Endothelial cell of umbilical vein (primary cell): Measurements from ENCODE around the gene DUSP10. TPM values are rescaled to one million over a fixed set of nuclear protein-coding genes. Genes with fewer than 3 reads are reported as not detected.

Source experiments
- BruUV-seq: library from RNA; stranded (reverse); fragments of 400-500 nt; replicated peaks from 2 replicates; lab custom pipeline; 2021; lab: Mats Ljungman, UMichigan
- CTCF ChIA-PET: fragments of 300-600, 350-600 bp; sonication (Branson Sonifier 250); formaldehyde crosslinking; loops from one replicate; lab custom pipeline; 2021; ENCODE audit warnings: antibody characterized with exemption, inconsistent platforms; lab: Charles Lee
- POLR2A ChIA-PET: fragments of 300-600, 350-600 bp; sonication (Branson Sonifier 250); formaldehyde crosslinking; loops from one replicate; lab custom pipeline; 2021; ENCODE audit warnings: antibody characterized with exemption, inconsistent platforms; lab: Charles Lee
- DNase-seq: peaks from one replicate; pipeline ENCODE4 v3.0.0-alpha.2; 2011; ENCODE audit warnings: low read depth, low spot score
- FAIRE-seq: peaks from 2 replicates; lab custom pipeline; 2011; peaks lifted over from hg19 to GRCh38; lab: Jason Lieb, UNC
- H2AFZ ChIP-seq: 2 replicates; pipeline ENCODE4 v1.6.0; 2012; ENCODE audit warnings: low read depth, low read length, control low read depth, inconsistent platforms
- H3K27ac ChIP-seq: 2 replicates; pipeline ENCODE4 v1.5.1; 2011; ENCODE audit warnings: low read depth, mild to moderate bottlenecking, control low read depth, low read length, moderate library complexity; ENCODE audit not compliant: insufficient read depth
- H3K27me3 ChIP-seq, 2 experiments: 2 replicates each; pipeline versions ENCODE4 v1.6.0 to v1.6.1; 2011; ENCODE audit warnings: low read length in 2 of 2, mixed read lengths in 1 of 2; ENCODE audit not compliant: control insufficient read depth in 2 of 2, insufficient read depth in 2 of 2
- H3K36me3 ChIP-seq, 2 experiments: 2 replicates in 1 of 2; 3 replicates in 1 of 2; pipeline ENCODE4 v1.5.1; 2011; ENCODE audit warnings: low read length in 2 of 2, mild to moderate bottlenecking in 1 of 2, moderate library complexity in 1 of 2; ENCODE audit not compliant: control insufficient read depth in 2 of 2, insufficient read depth in 2 of 2; ENCODE audit errors: extremely low read depth in 1 of 2
- H3K4me1 ChIP-seq: 3 replicates; pipeline ENCODE4 v1.5.1; 2011; ENCODE audit warnings: mild to moderate bottlenecking, low read length; ENCODE audit not compliant: control insufficient read depth, insufficient read depth; ENCODE audit errors: extremely low read depth
- H3K4me2 ChIP-seq: 2 replicates; pipeline ENCODE4 v1.6.1; 2011; ENCODE audit warnings: low read length, control low read depth, mixed read lengths; ENCODE audit not compliant: insufficient read depth
- H3K4me3 ChIP-seq, 3 experiments: fragments of 200-600 bp in 1 of 3; sonication (generic), shearing (Covaris generic) in 1 of 3; replicated peaks in 1 of 3; 2 replicates each; pipeline ENCODE4 v1.5.1; 2011 to 2016; ENCODE audit warnings: control low read depth in 3 of 3, low read length in 3 of 3, mild to moderate bottlenecking in 2 of 3, inconsistent platforms in 1 of 3, low read depth in 1 of 3, moderate library complexity in 1 of 3; ENCODE audit not compliant: insufficient read depth in 1 of 3
- H3K79me2 ChIP-seq: 2 replicates; pipeline ENCODE4 v1.6.0; 2012; ENCODE audit warnings: low read length, inconsistent platforms; ENCODE audit not compliant: control insufficient read depth, insufficient read depth
- H3K9ac ChIP-seq: replicated peaks from 2 replicates; pipeline ENCODE3; 2011; ENCODE audit warnings: low read length, control low read depth; ENCODE audit not compliant: insufficient read depth; ENCODE audit errors: extremely low read depth
- H3K9me1 ChIP-seq: replicated peaks from 3 replicates; pipeline ENCODE4 v1.6.0; 2011; ENCODE audit warnings: mild to moderate bottlenecking, low read length; ENCODE audit not compliant: control insufficient read depth, insufficient read depth; ENCODE audit errors: extremely low read depth
- H3K9me3 ChIP-seq: replicated peaks from 2 replicates; pipeline ENCODE4 v1.5.1; 2012; ENCODE audit warnings: low read length, inconsistent platforms; ENCODE audit not compliant: control insufficient read depth, insufficient read depth
- H4K20me1 ChIP-seq: replicated peaks from 2 replicates; pipeline ENCODE3; 2011; ENCODE audit warnings: mild to moderate bottlenecking, low read length; ENCODE audit not compliant: control insufficient read depth, insufficient read depth; ENCODE audit errors: extremely low read depth
- CTCF ChIP-seq, 2 donors: IDR thresholded peaks; 1 replicate in 1 of 2; 2 replicates in 1 of 2; pipeline ENCODE4 v1.5.1; 2011; ENCODE audit warnings: low read length in 2 of 2, mild to moderate bottlenecking in 2 of 2, moderate library complexity in 2 of 2, control low read depth in 1 of 2, inconsistent platforms in 1 of 2, low read depth in 1 of 2; ENCODE audit not compliant: insufficient read depth in 1 of 2; ENCODE audit errors: extremely low read depth in 1 of 2
- EZH2 ChIP-seq: IDR thresholded peaks from 2 replicates; pipeline ENCODE4 v1.6.1; 2012; ENCODE audit warnings: borderline replicate concordance, low read depth, mild to moderate bottlenecking, moderate library complexity, low read length, inconsistent platforms; ENCODE audit not compliant: severe bottlenecking
- GATA2 ChIP-seq: IDR thresholded peaks from 2 replicates; pipeline ENCODE4 v1.7.0; 2011; ENCODE audit warnings: low read depth, mild to moderate bottlenecking, moderate library complexity, mixed read lengths, low read length; ENCODE audit not compliant: insufficient read length, insufficient read depth
- MYC ChIP-seq: IDR thresholded peaks from one replicate; pipeline ENCODE4 v1.6.1; 2011; ENCODE audit warnings: mild to moderate bottlenecking, low read depth, low read length
- POLR2A ChIP-seq: IDR thresholded peaks from 2 replicates; pipeline ENCODE4 v1.6.1; 2012; ENCODE audit warnings: low read depth, mild to moderate bottlenecking, control low read depth, low read length
- POLR2AphosphoS5 ChIP-seq: IDR thresholded peaks from 2 replicates; pipeline ENCODE4 v1.6.1; 2012; ENCODE audit warnings: low read depth, mild to moderate bottlenecking, control low read depth, low read length, moderate library complexity; ENCODE audit not compliant: insufficient read depth
- dilution Hi-C: fragments of 300-500 bp; cut with MboI; formaldehyde crosslinking; loops from one replicate; pipeline ENCODE4 v1.15.0; 2019; ENCODE audit warnings: low sequenced_read_pairs; ENCODE audit not compliant: extremely low pct_ligation_motif_present
- intact Hi-C: fragments of 100-400 bp; cut with micrococcal nuclease; formaldehyde crosslinking; loops from one replicate; pipeline ENCODE4 v1.10.0; 2022
- polyA plus RNA-seq, 4 experiments: library from polyadenylated mRNA; depleted of rRNA in 3 of 4; stranded (reverse) in 3 of 4; unstranded in 1 of 4; fragments of >200 nt; gene quantifications; 2 replicates each; pipeline versions ENCODE4 v1.2.1 to v1.2.3, GENCODE V29; 2011 to 2012; ENCODE audit warnings: missing spikeins in 1 of 4
- total RNA-seq: library from RNA; stranded (reverse); gene quantifications from 2 replicates; pipeline ENCODE4 v1.2.3, GENCODE V29; 2021
- TF ChIP-seq, protein P1 (sequence below): IDR thresholded peaks from 2 replicates; pipeline ENCODE4 v1.6.1; 2011; ENCODE audit not compliant: insufficient read depth, insufficient read length

The DUSP10 gene
- total and polyA plus RNA-seq, 2 donors (not counting 3 experiments of a cell fraction or from before 2014, with no cell fraction given), result 1.6 to 1.9 TPM

DNA sequence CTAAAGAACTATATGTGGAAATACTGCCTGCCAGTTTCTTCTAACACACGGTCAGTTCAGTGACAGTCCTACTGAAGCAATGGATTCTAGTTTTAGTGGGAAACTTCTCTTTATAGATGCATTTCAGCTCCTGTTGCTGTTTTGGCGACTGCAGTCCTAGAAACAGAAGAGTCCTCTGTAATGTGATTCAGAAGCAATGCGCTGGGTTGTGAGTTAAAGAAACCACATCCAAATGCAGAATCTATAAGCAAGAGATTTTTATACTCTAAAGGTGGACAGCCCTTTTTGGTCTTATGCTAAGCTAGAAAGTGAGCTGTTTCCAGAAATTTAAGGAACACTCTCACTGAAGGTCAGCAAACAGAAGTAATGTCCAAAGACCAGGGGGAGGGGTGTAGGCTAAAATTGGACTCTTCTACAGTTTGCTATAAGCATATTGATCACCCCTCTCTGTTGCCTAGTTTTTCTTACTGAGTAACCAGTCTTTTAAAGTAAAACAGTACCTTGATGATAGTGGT is 30.8 kb downstream of the DUSP10 start:
- Histone ChIP-seq H3K27me3 (peaks cover 0 to 1% of the 10 kb centered on the region in 2 experiments), H3K9me3 (no peaks in the 10 kb centered on the region), H3K4me3 (no peak overlapping the region), H3K79me2 (no peaks in the 10 kb centered on the region), H4K20me1 (no peaks in the 10 kb centered on the region), H3K4me1 (no peaks in the 10 kb centered on the region), H3K27ac (no peak overlapping the region), H3K9me1 (no peaks in the 10 kb centered on the region), H2AFZ (no peak overlapping the region), H3K36me3 (no peaks in the 10 kb centered on the region), H3K9ac (no peak overlapping the region), H3K4me2 (no peak overlapping the region)
- DNase-seq, result no peak
- no peak for FAIRE-seq
- BruUV-seq, result no TSS peak
- dilution Hi-C loops, result no loop called here
- CTCF ChIA-PET, result interaction anchor here (1.0 to 1.1 kb wide), 2 partner anchors 9 to 19 kb away, joined by 3 read pairs; no protein-coding TSS in a partner anchor
- intact Hi-C loops, result no loop called here
- no peak for TF ChIP-seq GATA2
- POLR2A ChIA-PET, result no interaction called here

DNA sequence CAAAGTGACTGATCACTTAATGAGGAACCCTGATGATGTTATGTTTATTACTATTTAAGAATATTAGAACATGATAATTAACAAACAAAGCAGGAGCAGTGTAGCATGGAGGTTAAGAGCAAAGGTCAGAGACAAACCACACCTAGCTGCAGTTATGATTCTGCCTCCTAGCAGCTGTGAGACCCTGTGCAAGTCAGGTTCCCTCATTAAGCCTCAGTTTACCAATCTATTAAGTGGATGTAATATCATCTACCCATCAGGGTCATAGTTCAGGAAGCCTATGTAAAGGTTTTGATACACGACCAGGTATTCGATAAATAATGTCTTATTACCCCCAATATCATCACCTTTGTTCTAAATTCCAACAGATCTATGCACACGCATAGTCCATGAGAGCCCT is 32.0 kb downstream of the DUSP10 start:
- TF ChIP-seq EZH2 (no peak), POLR2AphosphoS5 (no peak), POLR2A (no peak), MYC (no peak), CTCF (IDR thresholded peaks at IDR 0.05; ENCODE audit: extremely low read depth in 1 of 2, insufficient read depth in 1 of 2, low read depth in 1 of 2, low read length in 2 of 2) (no peak), GATA2 (no peak)
- TF ChIP-seq, protein P1, sequence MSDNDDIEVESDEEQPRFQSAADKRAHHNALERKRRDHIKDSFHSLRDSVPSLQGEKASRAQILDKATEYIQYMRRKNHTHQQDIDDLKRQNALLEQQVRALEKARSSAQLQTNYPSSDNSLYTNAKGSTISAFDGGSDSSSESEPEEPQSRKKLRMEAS, result no peak
- Histone ChIP-seq H3K4me3 (no peak overlapping the region), H4K20me1 (no peaks in the 10 kb centered on the region), H3K79me2 (no peaks in the 10 kb centered on the region), H3K9me1 (no peaks in the 10 kb centered on the region), H3K36me3 (no peaks in the 10 kb centered on the region), H3K4me1 (no peaks in the 10 kb centered on the region), H3K27ac (no peak overlapping the region), H3K27me3 (peaks cover 0 to 1% of the 10 kb centered on the region in 2 experiments), H2AFZ (no peak overlapping the region), H3K4me2 (no peak overlapping the region), H3K9ac (no peak overlapping the region), H3K9me3 (no peaks in the 10 kb centered on the region)
- DNase-seq (no peak), FAIRE-seq (no peak)
- intact Hi-C loops (no loop called here), dilution Hi-C loops (no loop called here)
- CTCF ChIA-PET, result interaction anchor here (1.5 kb wide), 1 partner anchor 8 kb away, joined by 5 read pairs; no protein-coding TSS in a partner anchor
- POLR2A ChIA-PET, result interaction anchor here (0.6 kb wide), 1 partner anchor 970 kb away, joined by 4 read pairs; no protein-coding TSS in a partner anchor
- no TSS peak for BruUV-seq
